HG02852 (cell line): ENCODE measurements around the gene CDH1.
"Not testable (repeated sequence)": the region's sequence is repeated elsewhere in the genome, so short reads cannot be mapped to it uniquely, and the experiment has no call there.

Experiments
- ATAC-seq: cut with Tn5 transposase; IDR thresholded peaks from one replicate; pipeline ENCODE4 v1.9.1; 2021; ENCODE audit warnings: mild to moderate bottlenecking, moderate library complexity; ENCODE audit not compliant: unreplicated experiment

The CDH1 gene

DNA sequence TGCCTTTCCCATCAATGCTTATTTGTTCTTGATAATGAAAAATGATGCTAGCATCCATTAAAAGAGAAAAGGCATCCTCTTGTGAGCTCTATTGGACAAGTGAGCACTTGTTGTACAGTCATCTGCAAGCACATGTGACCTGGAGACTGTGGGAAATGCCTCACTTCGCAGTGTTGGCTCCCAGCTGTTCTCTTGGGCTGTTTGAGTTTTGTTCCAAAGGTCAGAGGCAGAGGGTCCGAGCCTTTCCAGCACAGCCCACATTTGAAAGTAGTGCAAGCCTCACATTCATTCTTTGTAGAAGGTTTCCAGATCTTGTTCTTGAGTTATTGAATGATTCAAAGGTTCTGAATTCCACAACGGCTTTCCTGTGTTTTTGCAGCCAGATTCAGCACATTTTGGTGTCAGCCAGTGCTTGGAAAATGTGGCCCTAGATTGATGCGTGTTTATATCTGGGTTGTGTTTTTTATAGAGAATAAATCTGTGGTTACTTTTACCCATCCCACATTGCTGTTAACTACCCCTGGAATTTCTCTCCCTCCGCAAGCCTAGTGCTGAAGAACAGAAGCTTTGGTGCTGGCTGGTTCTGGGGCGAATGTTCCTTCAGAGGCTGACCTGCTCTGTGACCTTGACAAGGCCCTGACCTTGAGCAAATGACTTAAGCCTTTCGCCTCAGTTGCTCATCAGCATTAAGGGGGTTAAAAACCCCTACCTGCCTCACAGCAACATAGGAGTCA, 49.8 kb downstream of the CDH1 start:
- no peak for ATAC-seq

- not testable (repeated sequence) for ATAC-seq
Observed at GRCh38 chr16:68787419-68787807, 50.3 kb downstream of the CDH1 start.

DNA sequence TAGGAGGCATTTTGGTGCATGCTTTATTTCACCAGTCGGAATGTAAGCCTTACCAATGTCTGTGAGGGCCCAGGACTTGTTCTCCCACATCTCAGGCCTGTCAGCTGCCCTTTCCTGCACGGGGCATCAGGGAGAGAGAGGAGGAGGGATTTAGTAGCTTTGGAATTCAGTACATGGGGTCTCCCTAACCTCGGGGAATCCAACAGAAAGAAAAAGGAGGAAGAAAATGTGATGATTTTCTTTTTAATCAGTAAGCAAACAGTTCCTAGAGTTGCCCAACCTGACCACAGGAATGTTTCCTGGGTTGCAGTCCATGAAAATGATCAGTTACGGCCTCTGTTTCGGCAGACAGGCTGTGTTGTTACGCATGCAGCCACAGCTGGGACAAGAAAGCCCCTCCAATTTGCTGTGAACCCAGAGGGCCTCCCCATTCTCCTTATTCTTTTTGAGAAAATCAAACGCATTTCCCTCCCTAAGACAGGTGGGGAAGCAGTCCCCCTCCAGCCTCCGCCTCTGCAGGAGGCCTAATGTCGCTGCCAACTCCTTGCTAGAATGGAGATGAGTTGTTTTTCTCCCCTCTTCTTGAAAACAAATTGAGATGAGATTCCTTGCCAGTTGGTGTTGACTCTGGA, 53.2 kb downstream of the CDH1 start:
- ATAC-seq = no peak

DNA sequence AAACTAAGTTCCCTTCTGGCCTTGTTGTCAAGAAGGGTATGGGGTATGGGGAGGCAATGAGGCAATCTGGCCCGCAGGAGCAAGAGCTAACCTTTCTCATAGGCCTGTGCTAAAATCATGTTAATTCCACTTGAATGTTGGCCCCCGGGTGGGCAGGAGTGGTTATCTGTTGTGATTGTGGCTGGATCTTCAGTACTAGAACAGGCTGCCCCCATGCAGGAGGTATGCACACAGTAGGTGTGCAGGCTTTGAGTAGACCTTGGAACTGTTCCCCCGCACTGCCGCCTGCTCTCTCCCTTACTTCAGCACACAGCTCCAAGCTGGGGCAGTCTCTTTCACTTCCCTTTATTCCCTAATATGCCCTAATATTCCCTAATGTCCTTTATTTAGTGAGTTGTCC, 53.9 kb downstream of the CDH1 start:
- ATAC-seq = no peak

- no peak for ATAC-seq
Observed at GRCh38 chr16:68792465-68793324, 55.6 kb downstream of the CDH1 start.

- no peak for ATAC-seq
Observed at GRCh38 chr16:68793401-68793857, 56.3 kb downstream of the CDH1 start.

GRCh38 chr16:68798398-68798797, 61.3 kb downstream of the CDH1 start:
- ATAC-seq = no peak

GRCh38 chr16:68800257-68800875, 63.3 kb downstream of the CDH1 start:
- ATAC-seq = peak; percentile 52

GRCh38 chr16:68802190-68802589, 65.1 kb downstream of the CDH1 start:
- no peak for ATAC-seq

DNA sequence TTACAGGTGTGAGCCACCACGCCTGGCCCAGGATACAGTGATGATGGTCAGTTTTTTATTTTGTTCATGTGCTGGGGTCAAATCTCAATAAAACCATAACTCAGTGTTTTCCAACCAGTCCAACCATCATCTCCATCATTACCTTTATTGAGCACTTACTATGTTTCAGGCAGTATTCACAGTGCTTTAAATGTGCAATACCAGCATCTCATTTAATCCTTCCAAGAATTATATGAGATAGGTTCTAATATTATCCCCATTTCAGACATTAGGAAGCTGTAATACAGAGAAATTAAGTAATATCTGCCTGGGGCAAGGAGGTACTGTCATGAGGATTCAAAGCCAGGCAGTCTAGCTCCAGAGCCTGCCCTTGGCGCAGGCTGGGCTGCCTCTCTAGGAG, 69.3 kb downstream of the CDH1 start:
- no peak for ATAC-seq

- ATAC-seq = no peak
Observed at GRCh38 chr16:68806981-68807380, 69.9 kb downstream of the CDH1 start.

GRCh38 chr16:68814516-68814915, 77.4 kb downstream of the CDH1 start:
- ATAC-seq = no peak

GRCh38 chr16:68823401-68824135, 86.5 kb downstream of the CDH1 start:
- ATAC-seq = no peak

DNA sequence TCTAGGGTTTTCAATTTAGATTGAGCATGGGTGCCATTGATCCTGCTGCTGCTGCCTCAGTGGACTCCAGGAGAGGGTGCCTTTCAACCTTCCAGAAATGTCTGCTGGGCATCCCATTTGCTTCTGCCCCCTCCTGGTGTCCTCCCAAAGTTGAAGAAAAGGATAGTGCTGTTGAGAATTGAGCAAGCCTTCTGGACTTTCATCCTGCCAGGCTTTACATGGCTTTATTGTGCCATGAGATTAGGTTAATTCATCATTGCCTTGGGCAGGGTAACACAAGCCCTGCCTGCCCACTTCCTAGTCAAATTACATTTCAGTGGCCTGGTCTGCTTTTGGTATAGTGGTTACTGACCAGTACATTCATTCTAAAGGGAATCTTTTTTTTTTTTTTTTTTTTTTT, 88.3 kb downstream of the CDH1 start:
- no peak for ATAC-seq

DNA sequence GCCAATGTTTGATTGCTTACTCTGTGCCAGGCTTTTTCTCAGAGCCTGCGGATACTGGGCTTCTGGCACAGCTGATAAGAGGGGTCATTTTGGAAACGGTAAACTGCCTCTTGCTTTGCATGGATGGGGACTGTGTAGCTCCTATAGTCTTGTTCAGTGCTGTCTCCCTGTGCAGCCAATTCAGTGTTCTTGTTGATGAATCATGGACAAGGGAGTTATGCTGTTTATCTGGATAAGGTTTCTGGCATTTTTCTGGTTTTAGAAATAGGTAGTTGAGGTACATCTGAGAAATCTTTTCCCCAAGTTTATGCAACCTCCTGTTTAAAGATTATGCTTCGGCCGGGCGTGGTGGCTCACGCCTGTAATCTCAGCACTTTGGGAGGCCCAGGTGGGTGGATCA, 89.6 kb downstream of the CDH1 start:
- no peak for ATAC-seq

DNA sequence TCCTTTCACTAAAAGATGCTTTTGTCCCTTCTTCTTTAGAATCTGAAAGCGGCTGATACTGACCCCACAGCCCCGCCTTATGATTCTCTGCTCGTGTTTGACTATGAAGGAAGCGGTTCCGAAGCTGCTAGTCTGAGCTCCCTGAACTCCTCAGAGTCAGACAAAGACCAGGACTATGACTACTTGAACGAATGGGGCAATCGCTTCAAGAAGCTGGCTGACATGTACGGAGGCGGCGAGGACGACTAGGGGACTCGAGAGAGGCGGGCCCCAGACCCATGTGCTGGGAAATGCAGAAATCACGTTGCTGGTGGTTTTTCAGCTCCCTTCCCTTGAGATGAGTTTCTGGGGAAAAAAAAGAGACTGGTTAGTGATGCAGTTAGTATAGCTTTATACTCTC, 96.2 kb downstream of the CDH1 start:
- ATAC-seq = no peak

DNA sequence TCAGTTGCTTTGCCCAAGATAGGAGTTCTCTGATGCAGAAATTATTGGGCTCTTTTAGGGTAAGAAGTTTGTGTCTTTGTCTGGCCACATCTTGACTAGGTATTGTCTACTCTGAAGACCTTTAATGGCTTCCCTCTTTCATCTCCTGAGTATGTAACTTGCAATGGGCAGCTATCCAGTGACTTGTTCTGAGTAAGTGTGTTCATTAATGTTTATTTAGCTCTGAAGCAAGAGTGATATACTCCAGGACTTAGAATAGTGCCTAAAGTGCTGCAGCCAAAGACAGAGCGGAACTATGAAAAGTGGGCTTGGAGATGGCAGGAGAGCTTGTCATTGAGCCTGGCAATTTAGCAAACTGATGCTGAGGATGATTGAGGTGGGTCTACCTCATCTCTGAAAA, 97.5 kb downstream of the CDH1 start:
- no peak for ATAC-seq

GRCh38 chr16:68835970-68836369, 98.9 kb downstream of the CDH1 start:
- no peak for ATAC-seq

DNA sequence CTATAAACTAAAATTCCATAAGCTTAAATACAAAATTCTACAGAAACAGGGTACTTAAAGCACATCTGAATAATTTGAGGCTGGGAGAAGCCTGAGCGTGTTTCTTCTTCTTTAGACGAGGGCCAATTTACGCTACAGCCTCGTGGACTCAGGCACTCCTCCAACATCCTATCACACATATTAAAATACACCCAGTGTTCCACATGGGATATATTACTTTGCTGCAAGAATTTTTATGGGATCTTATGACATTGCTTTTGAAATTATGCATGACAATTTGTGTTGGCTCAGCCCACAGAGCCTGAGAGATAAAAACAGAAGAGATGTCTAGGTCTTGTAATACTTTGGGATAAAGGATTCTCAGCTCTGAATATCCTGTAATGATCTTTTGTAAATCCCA, 102.7 kb downstream of the CDH1 start:
- ATAC-seq = no peak

GRCh38 chr16:68842964-68843481, 105.9 kb downstream of the CDH1 start:
- not testable (repeated sequence) for ATAC-seq
